SHP77 (cell line): Measurements from ENCODE around the gene NLRP3.
"Not testable (repeated sequence)": the region's sequence is repeated elsewhere in the genome, so short reads cannot be mapped to it uniquely, and the experiment has no call there.

Experiments used
- DNase-seq, 2 experiments: peaks; one replicate each; lab custom pipeline; 2025; lab: John Stamatoyannopoulos, UW

Gene NLRP3

GRCh38 chr1:247415423-247416361, at the start of gene NLRP3:
Gene NLRP3, plus strand, starts transcription at chr1:247416173. Its CDS starts 2,628 bp downstream, at chr1:247418801.
- no peak for DNase-seq

GRCh38 chr1:247366345-247366744, 49.6 kb upstream of the NLRP3 start:
- not testable (repeated sequence) for DNase-seq

GRCh38 chr1:247366926-247367645, 48.9 kb upstream of the NLRP3 start:
- no peak for DNase-seq

- DNase-seq: no peak
Observed at GRCh38 chr1:247367786-247368422, 48.1 kb upstream of the NLRP3 start.

DNA sequence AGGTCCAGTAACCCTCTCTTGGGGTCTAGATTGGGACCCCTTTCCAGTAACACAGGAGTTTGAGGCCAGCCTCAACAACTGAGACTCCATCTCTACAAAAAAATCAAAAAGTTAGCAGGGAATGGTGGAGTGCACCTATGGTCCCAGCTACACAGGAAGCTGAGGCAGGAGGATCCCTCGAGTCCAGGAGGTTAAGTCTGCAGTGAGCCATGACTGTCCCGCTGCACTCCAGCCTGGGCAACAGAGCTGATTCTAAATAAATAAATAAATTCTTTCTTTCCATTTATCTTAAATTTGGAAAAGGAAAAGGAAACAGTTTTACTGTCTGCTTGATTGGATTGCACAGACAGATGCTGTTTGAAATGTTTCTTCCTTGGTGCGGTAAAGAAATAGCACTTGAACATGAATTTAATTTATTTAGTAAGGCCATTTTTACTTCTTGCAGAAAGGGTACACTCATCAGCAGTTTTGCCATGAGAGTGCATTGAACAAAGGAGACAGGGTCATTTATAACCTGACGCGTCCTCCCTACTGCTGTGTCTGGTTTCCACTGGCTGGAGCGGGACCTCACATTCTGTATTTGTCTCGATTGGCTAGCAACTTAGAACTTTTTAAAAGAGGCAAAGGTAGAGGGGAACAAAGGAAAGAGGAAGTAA, 47.4 kb upstream of the NLRP3 start:
- no peak for DNase-seq

- DNase-seq: no peak
Observed at GRCh38 chr1:247370786-247371732, 44.9 kb upstream of the NLRP3 start.

DNA sequence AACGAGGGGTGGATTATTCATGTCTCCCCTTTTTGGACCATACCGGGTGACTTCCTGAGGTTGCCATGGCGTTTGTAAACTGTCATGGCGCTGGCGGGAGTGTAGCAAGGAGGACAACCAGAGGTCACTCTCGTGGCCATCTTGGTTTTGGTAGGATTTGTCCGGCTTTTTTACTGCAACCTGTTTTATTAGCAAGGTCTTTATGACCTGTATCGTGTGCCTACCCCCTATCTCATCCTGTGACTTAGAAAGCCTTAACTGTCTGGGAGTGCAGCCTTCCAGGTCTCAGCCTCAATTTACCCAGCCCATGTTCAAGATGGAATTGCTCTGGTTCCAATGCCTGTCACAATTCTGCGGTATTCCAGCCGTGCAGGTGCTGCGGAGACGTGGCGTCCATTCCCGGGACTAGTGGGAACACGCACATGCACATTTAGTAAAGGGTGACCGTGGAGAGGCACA, 44.1 kb upstream of the NLRP3 start:
- no peak for DNase-seq

DNA sequence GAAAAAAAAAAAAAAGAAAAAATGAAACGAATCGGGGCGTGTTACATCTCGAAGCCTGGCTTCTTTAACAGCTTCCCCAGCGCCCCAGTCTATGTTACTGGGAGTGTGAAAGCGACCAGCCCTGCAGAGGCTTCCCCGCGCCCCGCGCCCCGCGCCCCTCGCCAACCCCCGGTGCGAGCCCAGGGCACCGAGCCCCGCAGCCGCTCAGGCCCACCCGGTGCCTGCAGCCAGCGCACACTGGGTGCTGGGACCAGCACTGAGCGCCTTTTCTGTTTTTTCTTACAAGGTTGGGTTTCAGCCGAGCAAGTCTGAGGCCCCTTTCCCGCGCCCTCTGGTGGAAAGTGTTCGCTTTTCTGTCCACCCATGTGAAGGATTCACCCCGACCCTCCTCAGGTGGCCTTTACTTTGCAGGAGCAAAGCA, 42.2 kb upstream of the NLRP3 start:
- no peak for DNase-seq

DNA sequence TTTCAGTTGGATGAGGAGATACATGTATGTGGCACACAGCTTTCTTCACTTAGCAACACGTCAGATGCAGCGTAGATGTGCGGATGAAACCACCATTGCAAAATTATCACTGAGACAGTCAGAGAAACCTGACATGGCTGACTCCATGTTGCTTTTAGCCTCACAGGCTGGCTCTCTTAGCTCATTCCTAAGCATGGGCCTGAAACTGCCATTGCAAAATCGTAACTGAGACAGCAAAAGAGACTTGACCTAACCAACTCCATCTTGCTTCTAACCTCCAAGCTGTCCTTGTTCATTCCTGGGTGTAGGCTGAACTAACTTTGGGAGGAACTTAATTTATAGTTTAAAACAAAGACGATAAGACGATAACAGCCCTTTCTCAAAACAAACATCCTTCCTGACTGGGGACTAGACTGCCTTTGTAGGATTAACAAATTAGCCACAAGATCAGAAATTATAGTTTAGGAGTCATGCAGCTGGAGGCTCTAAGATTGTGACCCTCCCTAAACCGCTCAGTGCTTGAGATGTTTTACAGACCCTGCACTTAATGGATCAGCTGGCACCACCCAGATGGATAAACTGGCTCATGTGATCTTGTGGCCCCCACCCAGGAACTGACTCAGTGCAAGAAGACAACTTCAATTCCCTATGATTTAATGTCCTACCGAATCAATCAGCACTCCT, 41.2 kb upstream of the NLRP3 start:
- DNase-seq: not testable (repeated sequence)

DNA sequence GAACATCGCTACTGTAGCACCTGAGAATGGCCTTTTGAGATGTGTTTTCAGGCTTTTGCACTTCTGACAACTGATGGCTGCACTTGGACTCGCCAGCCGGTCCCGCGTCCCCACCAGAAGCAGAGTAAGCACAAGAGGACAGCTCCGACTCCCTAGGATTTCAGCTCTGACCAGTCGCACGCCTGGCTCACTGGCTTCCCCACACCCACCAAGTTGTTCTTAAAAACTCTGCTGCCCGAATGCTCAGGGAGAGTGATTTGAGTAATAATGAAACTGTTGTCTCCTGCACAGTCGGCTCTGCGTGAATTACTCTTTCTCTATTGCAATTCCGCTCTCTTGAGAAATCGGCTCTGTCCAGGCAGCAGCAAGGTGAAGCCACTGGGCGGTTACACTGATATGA, 40.2 kb upstream of the NLRP3 start:
- DNase-seq: no peak

GRCh38 chr1:247376659-247377058, 39.3 kb upstream of the NLRP3 start:
- no peak for DNase-seq

- not testable (repeated sequence) for DNase-seq
Observed at GRCh38 chr1:247377656-247378055, 38.3 kb upstream of the NLRP3 start.

DNA sequence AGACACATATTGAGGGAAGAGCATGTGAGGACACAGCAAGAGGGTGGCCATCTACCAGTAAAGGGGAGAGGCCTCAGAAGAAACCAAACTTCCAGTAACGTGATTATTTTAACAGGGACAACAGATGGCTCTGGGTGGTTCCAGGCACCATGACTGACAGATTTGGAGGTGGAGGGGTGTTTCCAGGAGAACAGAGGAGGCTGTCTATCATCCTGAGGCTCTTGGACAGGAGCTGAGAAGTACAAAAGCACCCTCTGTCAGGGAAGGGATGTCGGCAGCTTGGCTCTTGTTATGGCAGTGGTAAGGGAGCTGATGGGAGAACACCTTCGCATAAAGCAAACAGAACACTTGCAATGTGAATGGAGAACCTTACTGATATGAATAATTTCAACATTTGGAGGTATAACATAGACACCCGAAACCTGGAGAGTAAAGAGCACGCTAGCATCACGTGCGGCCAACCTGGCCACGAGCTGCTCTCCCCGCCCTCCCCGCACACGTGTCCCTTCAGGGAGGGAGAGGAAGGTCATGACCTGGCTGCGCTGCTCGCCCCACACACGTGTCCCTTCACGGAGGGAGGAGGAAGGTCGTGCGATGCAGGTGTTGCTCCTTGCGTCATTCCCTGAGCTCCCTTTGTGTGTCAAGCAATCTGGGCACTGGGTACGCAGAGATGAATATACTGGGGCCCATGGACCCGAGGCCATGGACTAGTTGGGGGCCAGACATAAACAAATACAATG, 37.5 kb upstream of the NLRP3 start:
- no peak for DNase-seq

DNA sequence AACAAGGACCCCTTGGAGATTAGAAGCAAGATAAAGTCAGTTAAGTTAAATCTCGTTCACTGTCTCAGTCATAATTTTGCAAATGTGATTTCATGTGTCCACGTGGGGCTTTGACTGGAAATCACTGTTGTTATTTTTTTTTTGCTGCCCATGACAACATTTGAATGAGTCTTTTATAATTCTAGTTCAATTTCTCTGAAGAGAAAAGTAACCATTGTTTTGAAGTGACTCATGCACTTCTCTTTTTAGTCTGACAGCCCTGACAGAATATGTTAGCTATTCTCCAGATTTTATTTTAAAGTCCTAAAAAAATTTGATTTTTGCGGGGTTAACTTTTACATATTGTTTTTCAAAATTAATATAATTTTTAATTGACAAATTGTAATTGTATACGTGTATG, 30.7 kb upstream of the NLRP3 start:
- no peak for DNase-seq

DNA sequence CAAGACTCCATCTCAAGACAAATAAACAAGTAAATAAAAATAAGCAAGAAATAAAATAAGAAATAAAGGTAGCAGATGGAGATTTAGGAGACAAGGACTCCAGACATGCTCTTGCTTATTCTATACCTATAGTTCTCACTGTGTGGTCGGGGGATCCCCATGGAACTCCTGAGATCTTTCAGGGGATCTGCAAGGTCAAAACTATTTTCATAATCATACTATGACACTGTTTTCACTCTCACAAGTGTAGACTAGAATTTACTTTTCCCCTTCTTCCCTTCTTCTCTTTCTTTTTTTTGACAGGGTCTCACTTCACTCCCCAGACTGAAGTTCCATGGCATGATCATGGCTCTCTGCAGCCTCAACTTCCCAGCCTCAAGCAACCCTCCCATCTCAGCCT, 29.8 kb upstream of the NLRP3 start:
- no peak for DNase-seq

- no peak for DNase-seq
Observed at GRCh38 chr1:247386687-247387086, 29.3 kb upstream of the NLRP3 start.

DNA sequence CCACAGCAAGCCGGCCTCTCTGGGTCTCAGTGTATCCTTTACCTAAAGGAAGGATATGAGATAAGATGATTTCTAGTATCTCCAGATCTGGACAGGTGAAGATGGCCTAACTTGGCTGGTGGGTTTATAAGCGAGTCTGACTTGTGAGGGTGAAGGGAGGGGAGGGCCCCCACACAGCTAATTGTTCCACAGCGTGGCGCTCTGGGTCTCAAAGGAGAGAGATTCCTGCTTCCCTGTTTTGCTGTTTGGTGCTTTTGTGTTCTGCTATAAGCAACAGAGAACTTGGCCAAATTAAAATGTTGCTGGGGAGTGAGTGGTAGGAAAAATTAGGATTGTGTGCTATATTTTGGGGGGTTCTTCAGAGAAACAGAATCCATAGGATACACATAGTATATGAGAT, 28.9 kb upstream of the NLRP3 start:
- no peak for DNase-seq

- DNase-seq: no peak
Observed at GRCh38 chr1:247387565-247387964, 28.4 kb upstream of the NLRP3 start.

DNA sequence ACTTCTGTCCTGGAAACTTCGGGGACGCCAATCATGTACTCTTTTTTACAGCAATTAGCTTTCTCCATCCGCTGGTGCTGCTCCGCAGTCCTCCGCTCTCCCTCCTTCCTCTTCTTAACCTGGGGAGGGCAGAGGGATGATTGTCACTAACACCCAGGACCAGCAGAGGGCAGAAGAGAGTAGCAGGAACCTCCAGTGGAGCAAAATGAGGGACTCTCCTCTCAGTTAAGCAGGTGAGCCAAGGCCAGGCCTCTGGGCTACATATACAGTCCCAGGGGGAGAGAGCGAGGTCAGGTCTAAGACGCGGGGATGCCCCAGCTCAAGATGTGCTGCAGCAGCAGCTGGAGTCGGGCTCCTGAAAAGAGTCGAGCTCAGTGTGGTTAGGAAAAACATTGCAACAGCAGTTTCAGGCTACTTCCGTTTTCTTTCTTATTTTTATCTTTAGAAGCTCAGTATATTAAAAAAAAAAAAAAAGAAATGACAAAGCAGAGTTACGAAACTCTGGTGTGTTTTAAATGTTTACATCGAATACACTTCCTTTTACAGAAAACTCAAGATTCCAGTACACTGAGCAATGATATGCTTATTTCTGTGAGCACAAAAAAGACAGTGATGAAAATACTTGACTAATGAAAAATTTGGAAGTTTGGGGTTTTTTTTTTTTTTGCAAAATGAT, 25.7 kb upstream of the NLRP3 start:
- peak; percentile 83 to 88 for DNase-seq
